ENCODE results near the gene RTN4RL2. TPM values are rescaled to one million over a fixed set of nuclear protein-coding genes. Genes with fewer than 3 reads are reported as not detected.

The RTN4RL2 gene
- total RNA-seq, 1 donor from 2014 or later: 2.0 TPM

- Histone ChIP-seq H3K9me3 (no peaks in the 10 kb centered on the region), H3K27me3 (no peaks in the 10 kb centered on the region), H3K27ac (peak overlapping the region; percentile 85), H3K4me3 (no peak overlapping the region), H3K36me3 (peaks cover 0 to 5% of the 10 kb centered on the region in 2 donors), H3K4me1 (peaks cover 25% of the 10 kb centered on the region)
- intact Hi-C loops (cut with DNase I): no loop called here
- DNase-seq (ENCODE audit: extremely low spot score in 2 of 2): no peak
- no peak for TF ChIP-seq POLR2A (IDR thresholded peaks at IDR 0.05)
- no peak for TF ChIP-seq CTCF (IDR thresholded peaks at IDR 0.05)
- TF ChIP-seq POLR2AphosphoS5 (IDR thresholded peaks at IDR 0.05; ENCODE audit: insufficient read depth in 1 of 2, low read depth in 1 of 2): no peak
Measured at GRCh38 chr11:57500515-57500914, 40.2 kb downstream of the RTN4RL2 start.

GRCh38 chr11:57500926-57501325, 40.6 kb downstream of the RTN4RL2 start:
- Histone ChIP-seq H3K36me3 (peaks cover 0 to under 1% of the 10 kb centered on the region in 2 donors), H3K4me3 (no peak overlapping the region), H3K4me1 (peaks cover 25% of the 10 kb centered on the region)

GRCh38 chr11:57501953-57502352, 41.6 kb downstream of the RTN4RL2 start:
- no peaks in the 10 kb centered on the region for H3K36me3 ChIP-seq
- no peak overlapping the region for H3K27ac ChIP-seq
- no peaks in the 10 kb centered on the region for H3K9me3 ChIP-seq
- DNase-seq (ENCODE audit: extremely low spot score in 2 of 2): no peak
- intact Hi-C loops (cut with DNase I): no loop called here
- H3K4me3 ChIP-seq: no peak overlapping the region
- no peak for TF ChIP-seq CTCF (IDR thresholded peaks at IDR 0.05)
- TF ChIP-seq POLR2AphosphoS5 (IDR thresholded peaks at IDR 0.05; ENCODE audit: insufficient read depth in 1 of 2, low read depth in 1 of 2): no peak
- no peak for TF ChIP-seq POLR2A (IDR thresholded peaks at IDR 0.05)
- H3K4me1 ChIP-seq: peaks cover 25% of the 10 kb centered on the region
- H3K27me3 ChIP-seq: no peaks in the 10 kb centered on the region

More at GRCh38 chr11:57500926-57501325, 40.6 kb downstream of the RTN4RL2 start:
- Histone ChIP-seq H3K27ac (peak overlapping the region; percentile 85), H3K27me3 (no peaks in the 10 kb centered on the region), H3K9me3 (no peaks in the 10 kb centered on the region)
- no peak for DNase-seq (ENCODE audit: extremely low spot score in 2 of 2)
- TF ChIP-seq POLR2AphosphoS5 (IDR thresholded peaks at IDR 0.05; ENCODE audit: insufficient read depth in 1 of 2, low read depth in 1 of 2) (no peak), POLR2A (IDR thresholded peaks at IDR 0.05) (no peak), CTCF (IDR thresholded peaks at IDR 0.05) (no peak)
- intact Hi-C loops (cut with DNase I): no loop called here

GRCh38 chr11:57502376-57502775, 42.0 kb downstream of the RTN4RL2 start:
- no peaks in the 10 kb centered on the region for H3K36me3 ChIP-seq
- H3K27me3 ChIP-seq: no peaks in the 10 kb centered on the region
- intact Hi-C loops (cut with DNase I): no loop called here
- H3K4me1 ChIP-seq: peaks cover 25% of the 10 kb centered on the region
- H3K27ac ChIP-seq: no peak overlapping the region
- no peaks in the 10 kb centered on the region for H3K9me3 ChIP-seq
- H3K4me3 ChIP-seq: no peak overlapping the region
- no peak for TF ChIP-seq CTCF (IDR thresholded peaks at IDR 0.05)
- no peak for TF ChIP-seq POLR2A (IDR thresholded peaks at IDR 0.05)
- no peak for TF ChIP-seq POLR2AphosphoS5 (IDR thresholded peaks at IDR 0.05; ENCODE audit: insufficient read depth in 1 of 2, low read depth in 1 of 2)
- no peak for DNase-seq (ENCODE audit: extremely low spot score in 2 of 2)

GRCh38 chr11:57502870-57503269, 42.5 kb downstream of the RTN4RL2 start:
- no peak overlapping the region for H3K27ac ChIP-seq
- intact Hi-C loops (cut with DNase I): no loop called here
- no peaks in the 10 kb centered on the region for H3K27me3 ChIP-seq
- no peak for TF ChIP-seq CTCF (IDR thresholded peaks at IDR 0.05)
- no peak for TF ChIP-seq POLR2A (IDR thresholded peaks at IDR 0.05)
- no peak for TF ChIP-seq POLR2AphosphoS5 (IDR thresholded peaks at IDR 0.05; ENCODE audit: insufficient read depth in 1 of 2, low read depth in 1 of 2)
- no peak for DNase-seq (ENCODE audit: extremely low spot score in 2 of 2)
- no peaks in the 10 kb centered on the region for H3K36me3 ChIP-seq
- H3K9me3 ChIP-seq: no peaks in the 10 kb centered on the region
- H3K4me3 ChIP-seq: no peak overlapping the region
- H3K4me1 ChIP-seq: peaks cover 25% of the 10 kb centered on the region
